Measurements from ENCODE around the gene STPG4. TPM values are rescaled to one million over a fixed set of nuclear protein-coding genes. Genes with fewer than 3 reads are reported as not detected.

Gene STPG4
- total RNA-seq, 1 donor from 2014 or later = 0.60 TPM

- no peak overlapping the region for H3K27ac Mint-ChIP-seq
- ChIA-PET POLR2A (interaction anchor here (0.6 to 0.7 kb wide), 2 partner anchors 184 to 188 kb away, joined by 6 read pairs; no protein-coding TSS in a partner anchor), CTCF (no interaction called here)
- peaks cover 63% of the 10 kb centered on the region for H3K36me3 Mint-ChIP-seq (ENCODE audit: low read depth)
- intact Hi-C loops (cut with micrococcal nuclease) = no loop called here
- DNase-seq (no peak), ATAC-seq (ENCODE audit: low read depth) (no peak)
- H3K4me1 Mint-ChIP-seq = peaks cover 51% of the 10 kb centered on the region
- H3K9me3 Mint-ChIP-seq = no peaks in the 10 kb centered on the region
- H3K4me3 Mint-ChIP-seq = no peak overlapping the region
- no peaks in the 10 kb centered on the region for H3K27me3 Mint-ChIP-seq
- TF ChIP-seq CTCF (IDR thresholded peaks at IDR 0.05) = no peak
Measured at GRCh38 chr2:47167149-47167548, 12.0 kb upstream of the STPG4 start.

DNA sequence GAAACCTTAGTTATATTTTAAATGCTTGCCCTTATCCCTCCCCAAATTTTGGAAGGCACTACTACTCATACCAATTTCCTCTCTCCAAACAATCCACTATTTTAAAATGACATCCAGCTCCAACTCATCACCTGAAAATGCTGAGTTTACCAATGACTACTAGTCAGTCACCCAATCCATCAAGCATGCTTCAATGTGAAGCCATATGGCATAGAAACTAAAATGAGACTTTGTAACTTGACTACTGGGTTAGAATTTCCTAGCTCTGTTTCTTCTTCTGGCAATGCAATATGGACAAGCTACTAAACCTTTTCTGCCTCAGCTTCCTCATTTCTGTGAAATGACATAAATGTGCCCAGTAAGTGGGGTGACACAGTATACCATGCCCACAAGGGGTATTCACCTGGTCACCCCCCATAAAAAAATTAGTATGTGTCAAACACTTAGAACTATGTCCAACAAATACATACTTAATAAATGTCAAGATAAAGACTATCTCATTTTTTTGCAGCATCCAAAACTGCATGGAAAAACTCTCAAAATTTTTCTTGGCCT is 10.0 kb upstream of the STPG4 start:
- DNase-seq (no peak), ATAC-seq (ENCODE audit: low read depth) (no peak)
- ChIA-PET POLR2A (interaction anchor here (0.6 kb wide), 1 partner anchor 8 kb away, joined by 3 read pairs; no protein-coding TSS in a partner anchor), CTCF (no interaction called here)
- Mint-ChIP-seq H3K36me3 (ENCODE audit: low read depth) (peaks cover 72% of the 10 kb centered on the region), H3K4me1 (peaks cover 33% of the 10 kb centered on the region), H3K4me3 (no peak overlapping the region), H3K27ac (peak overlapping the region; percentile 1), H3K9me3 (no peaks in the 10 kb centered on the region), H3K27me3 (no peaks in the 10 kb centered on the region)
- no peak for TF ChIP-seq CTCF (IDR thresholded peaks at IDR 0.05)
- intact Hi-C loops (cut with micrococcal nuclease) = loop anchor here (1.0 kb wide), 1 partner anchor 8 kb away; no protein-coding TSS in a partner anchor

- no peak for TF ChIP-seq CTCF (IDR thresholded peaks at IDR 0.05)
- Mint-ChIP-seq H3K27me3 (no peaks in the 10 kb centered on the region), H3K9me3 (no peaks in the 10 kb centered on the region), H3K27ac (no peak overlapping the region), H3K4me3 (no peak overlapping the region), H3K36me3 (ENCODE audit: low read depth) (peaks cover 76% of the 10 kb centered on the region), H3K4me1 (peaks cover 18% of the 10 kb centered on the region)
- intact Hi-C loops (cut with micrococcal nuclease) = no loop called here
- ChIA-PET POLR2A (no interaction called here), CTCF (no interaction called here)
- DNase-seq (no peak), ATAC-seq (ENCODE audit: low read depth) (no peak)
Measured at GRCh38 chr2:47162780-47163179, 7.7 kb upstream of the STPG4 start.

- peaks cover 15% of the 10 kb centered on the region for H3K4me1 Mint-ChIP-seq
- no peaks in the 10 kb centered on the region for H3K9me3 Mint-ChIP-seq
- no peak for ATAC-seq (ENCODE audit: low read depth)
- CTCF ChIA-PET = no interaction called here
- peaks cover 77% of the 10 kb centered on the region for H3K36me3 Mint-ChIP-seq (ENCODE audit: low read depth)
- no peak overlapping the region for H3K27ac Mint-ChIP-seq
- intact Hi-C loops (cut with micrococcal nuclease) = no loop called here
- POLR2A ChIA-PET = interaction anchor here (0.7 kb wide), 1 partner anchor 166 kb away, joined by 4 read pairs; no protein-coding TSS in a partner anchor
- H3K27me3 Mint-ChIP-seq = no peaks in the 10 kb centered on the region
- H3K4me3 Mint-ChIP-seq = no peak overlapping the region
- TF ChIP-seq CTCF (IDR thresholded peaks at IDR 0.05) = no peak
- no peak for DNase-seq
Measured at GRCh38 chr2:47161475-47161874, 6.4 kb upstream of the STPG4 start.

GRCh38 chr2:47160660-47161059 is 5.6 kb upstream of the STPG4 start:
- DNase-seq = no peak

More at GRCh38 chr2:47160660-47161059, 5.6 kb upstream of the STPG4 start:
- peaks cover 14% of the 10 kb centered on the region for H3K4me1 Mint-ChIP-seq
- H3K9me3 Mint-ChIP-seq = no peaks in the 10 kb centered on the region
- ChIA-PET POLR2A (no interaction called here), CTCF (no interaction called here)
- no peak for ATAC-seq (ENCODE audit: low read depth)
- no peak overlapping the region for H3K4me3 Mint-ChIP-seq
- H3K27me3 Mint-ChIP-seq = no peaks in the 10 kb centered on the region
- intact Hi-C loops (cut with micrococcal nuclease) = no loop called here
- peaks cover 78% of the 10 kb centered on the region for H3K36me3 Mint-ChIP-seq (ENCODE audit: low read depth)
- no peak overlapping the region for H3K27ac Mint-ChIP-seq
- TF ChIP-seq CTCF (IDR thresholded peaks at IDR 0.05) = no peak

All from activated B cell treated with CpG ODN at 0.5 μM for 24 hours (primary cell).